ENCODE measurements around the gene TRANK1.

- no peak for TF ChIP-seq CTCF (IDR thresholded peaks at IDR 0.05)
- TF ChIP-seq POLR2A (IDR thresholded peaks at IDR 0.05): no peak
Measured at GRCh38 chr3:36989568-36989967, 44.7 kb upstream of the TRANK1 start.
